Brain pericyte (primary cell): ENCODE data around the gene CFAP61.
"Not testable (repeated sequence)": the region's sequence is repeated elsewhere in the genome, so short reads cannot be mapped to it uniquely, and the experiment has no call there.

Source experiments
- DNase-seq: peaks from one replicate; pipeline ENCODE4 v3.0.0-alpha.2; 2012; ENCODE audit warnings: low read depth, low spot score

CFAP61 gene

DNA sequence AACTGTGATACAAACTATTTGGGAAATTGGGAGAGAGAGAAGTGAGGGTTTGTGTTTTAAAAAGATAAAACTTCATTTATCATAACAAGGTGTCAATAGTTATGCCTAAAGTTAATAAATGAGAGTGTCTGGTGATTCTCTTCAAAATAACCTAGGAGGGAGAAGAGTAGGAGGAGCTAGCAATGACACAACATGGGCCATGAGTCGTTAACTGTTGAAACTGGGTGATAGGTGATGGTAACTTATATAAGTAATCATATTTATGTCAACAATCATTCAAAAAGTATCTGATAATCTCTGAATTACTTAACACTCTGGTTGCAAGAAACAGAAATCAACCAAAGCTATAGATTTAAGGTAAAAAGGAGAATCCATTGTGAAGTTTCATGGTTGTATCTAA, 268.8 kb downstream of the CFAP61 start:
- DNase-seq: no peak

DNA sequence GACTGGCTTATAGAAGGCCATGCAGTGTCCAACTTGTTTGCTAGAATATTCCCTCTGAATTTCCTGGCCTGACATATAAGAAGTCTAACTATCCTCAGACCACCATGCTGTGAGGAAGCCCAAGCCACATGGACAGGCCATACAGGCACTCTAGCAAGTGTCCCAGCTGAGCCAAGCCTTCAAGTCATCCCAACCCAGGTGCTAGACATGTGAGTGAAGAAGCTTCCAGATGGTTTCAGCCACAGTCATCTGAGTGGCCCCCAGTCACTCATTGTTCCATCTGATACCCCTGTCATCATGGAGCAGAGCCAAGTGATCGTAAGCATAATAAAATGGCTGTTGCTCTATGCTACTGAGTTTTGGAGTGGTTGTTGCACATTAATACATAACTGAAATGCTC, 269.6 kb downstream of the CFAP61 start:
- DNase-seq: no peak

DNA sequence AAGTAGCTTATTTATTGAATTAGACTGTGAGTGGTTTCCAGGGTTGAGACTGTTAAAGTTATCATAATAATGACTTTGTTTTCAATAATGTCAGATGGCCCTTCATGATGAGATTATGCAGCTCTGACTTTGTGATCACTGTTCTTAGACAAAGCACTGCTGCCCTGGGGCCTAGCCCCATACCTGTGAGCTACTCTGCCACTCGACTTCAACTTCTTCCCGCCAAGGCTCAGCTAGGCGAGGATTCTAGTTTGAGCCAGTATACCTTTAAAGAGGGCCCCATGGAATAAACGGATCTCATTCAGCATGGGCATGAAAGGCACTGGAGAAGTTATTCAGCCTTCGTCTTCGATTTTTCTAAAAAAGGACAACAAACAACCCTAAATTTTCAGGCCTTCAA, 270.6 kb downstream of the CFAP61 start:
- DNase-seq: no peak

DNA sequence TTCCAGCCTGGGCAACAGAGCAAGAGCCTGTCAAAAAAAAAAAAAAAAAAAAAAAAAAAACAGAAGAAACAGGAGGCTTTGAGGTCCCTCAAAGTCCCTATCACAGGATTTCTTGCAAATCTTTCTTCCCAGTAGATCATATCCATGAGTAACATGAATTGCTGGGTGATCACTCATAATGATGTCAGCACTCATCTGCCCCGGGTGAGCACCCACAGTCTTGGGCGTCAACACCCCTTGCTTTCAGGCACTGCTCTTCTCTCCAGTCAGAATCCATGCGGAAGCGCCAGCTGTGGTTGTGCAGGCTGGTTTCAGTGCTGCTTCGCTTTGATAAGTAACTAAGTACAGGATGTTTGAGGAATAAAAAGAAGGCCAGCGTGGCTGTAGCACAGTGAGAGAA, 275.4 kb downstream of the CFAP61 start:
- DNase-seq: no peak

DNA sequence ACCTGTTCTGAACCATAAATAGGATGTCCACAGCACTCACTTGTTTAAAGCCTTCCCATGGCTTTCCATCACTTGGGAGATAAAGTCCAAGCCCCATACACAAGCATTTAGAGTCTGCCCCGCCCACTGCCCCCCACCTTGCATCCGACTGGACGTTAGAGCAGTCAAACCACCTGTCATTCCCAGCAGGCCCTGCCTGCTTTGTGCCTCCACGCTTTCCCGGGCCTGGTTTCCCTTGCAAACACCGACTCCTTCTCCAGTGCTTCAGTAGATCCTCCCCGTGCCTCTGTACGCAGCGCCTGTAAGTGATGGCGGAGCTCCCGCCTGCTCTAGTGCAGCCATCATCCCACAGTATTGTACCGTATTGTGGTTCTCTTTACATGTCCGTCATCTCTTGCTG, 277.2 kb downstream of the CFAP61 start:
- DNase-seq: no peak

DNA sequence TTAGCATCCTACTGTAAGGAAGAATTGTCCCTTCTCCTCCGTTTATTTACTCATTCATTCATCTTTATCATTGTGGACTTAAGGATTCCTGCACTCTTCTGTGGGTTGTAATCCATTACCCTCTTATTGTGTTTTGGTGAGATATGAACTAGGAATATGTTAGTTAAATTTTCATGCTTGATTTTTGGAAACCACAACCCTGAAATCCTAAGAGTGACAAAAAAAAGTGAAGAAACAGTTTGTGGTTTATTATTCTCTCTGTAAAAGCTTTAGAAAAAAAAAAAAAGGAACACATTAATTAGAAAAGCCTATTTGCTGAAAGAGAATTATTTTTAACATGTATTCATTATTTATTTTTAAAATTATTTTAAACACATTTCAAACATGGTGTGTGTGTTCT, 278.8 kb downstream of the CFAP61 start:
- no peak for DNase-seq

DNA sequence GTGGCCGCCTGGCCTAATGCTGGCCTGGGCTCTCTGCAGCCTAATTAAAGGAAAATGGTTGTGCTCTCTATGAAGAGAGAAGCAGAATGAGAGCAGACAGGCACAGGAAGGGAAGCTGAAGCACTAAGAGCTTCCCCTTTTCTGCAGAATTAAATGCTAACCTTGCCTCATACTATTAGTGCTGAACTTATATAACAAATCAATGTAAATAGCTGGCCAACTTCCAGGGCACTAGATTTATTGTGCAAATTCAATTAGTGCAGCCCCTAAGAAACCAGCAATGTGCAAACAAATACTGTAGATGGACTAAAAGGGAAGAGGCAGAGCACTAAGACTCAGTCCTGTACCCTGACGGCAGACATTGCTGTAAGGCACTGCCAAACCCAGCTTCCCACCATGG, 279.5 kb downstream of the CFAP61 start:
- DNase-seq: no peak

DNA sequence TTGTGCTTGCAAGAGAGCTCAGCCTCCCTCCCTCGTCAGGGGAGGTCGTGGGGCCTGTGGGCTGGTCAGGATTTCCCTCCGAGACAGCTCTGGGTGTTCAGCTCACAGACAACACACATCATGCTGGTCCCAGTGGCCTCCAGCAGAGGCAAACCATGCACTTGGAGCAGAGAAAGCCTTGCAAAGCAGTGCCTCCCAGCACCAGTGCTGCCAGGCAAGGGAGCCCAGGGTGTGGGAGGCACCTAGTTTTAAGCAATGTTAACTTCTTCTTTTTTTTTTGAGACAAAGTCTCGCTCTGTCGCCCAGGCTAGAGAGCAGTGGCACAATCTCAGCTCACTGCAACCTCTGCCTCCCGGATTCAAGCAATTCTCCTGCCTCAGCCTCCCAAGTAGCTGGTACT, 281.5 kb downstream of the CFAP61 start:
- DNase-seq: no peak

DNA sequence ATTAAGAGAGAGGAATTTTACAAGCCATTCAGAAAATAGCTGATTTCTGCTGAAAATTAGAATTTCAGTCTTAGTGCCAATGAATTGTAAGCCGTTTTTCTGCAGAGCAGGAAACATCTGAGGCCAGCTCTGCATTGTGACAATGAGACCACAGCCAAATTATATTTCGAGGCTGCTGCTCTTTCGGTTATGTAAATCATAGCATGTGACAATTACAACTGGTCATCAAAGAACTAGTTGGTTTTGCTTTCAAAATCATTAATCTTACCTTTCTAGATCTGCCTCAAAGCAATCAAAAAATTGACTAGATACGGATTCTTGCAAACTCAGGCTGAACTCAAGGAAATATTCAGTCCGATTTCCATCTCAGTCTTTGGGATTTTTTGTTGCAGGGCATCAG, 282.2 kb downstream of the CFAP61 start:
- DNase-seq: no peak

DNA sequence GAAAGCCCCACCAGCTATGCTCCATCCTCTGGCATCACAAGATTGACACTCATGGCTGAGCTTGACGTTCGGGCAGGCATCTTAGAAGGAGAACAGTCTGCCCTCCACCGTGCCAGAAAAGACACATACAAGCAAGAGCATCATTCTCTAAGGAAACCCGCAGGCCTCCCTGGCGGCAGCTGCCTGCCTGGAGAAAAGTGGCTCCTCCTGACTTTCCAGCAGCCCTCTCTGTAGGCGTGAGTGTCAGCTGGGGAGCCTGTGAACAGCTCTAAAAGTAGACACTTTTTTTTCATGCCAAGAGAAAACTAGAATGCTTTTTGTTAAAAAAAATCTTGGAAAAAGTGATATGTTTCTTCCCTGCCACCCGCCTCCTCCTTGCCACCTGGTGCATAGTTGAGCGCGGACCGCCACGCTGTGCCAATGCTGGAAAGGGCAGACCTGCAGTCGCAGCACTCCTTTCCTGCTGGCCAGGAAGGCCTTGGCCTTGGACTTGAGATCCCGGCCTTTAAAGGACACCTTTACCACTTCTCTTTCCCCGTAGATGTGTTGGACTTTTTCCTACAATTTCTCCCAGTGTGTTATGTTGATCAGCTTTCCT, 285.9 kb downstream of the CFAP61 start:
- no peak for DNase-seq

DNA sequence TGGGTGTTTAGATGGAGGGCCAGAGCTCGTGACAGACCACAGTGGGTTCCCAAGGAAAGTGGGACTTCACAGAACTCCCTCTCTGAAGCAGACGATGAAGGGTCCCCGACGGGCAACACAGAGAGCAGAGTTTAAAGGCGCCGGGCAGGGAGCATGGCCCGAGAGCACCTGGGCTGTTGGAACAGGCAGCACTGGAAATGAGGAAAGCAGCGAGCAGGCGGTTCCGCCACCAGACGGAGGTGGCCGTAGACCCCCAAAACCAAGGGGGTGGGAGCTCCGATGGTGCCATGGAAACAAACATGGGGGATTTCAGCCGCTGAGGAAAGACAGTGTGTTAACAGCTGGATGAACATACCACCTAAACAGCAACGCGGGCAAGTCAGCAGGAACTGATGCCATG, 288.1 kb downstream of the CFAP61 start:
- no peak for DNase-seq

DNA sequence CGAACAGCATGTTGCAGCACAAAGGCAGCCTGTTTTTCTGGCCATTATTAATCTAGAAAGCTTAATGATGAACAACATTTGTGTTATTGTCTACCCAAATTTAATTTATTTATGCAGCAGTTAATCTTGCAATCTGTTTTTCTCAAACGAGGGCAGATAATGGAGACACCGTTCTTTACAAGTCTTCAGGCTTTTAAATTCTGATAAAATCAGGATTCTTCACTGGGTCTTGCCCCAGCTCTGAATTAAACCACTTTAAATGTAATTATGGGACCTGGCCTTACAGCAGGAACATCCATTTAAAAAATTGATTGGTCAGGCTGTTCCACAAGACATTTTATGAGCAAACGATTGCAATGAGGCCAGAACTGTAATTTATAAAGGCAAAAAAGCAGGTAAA, 289.0 kb downstream of the CFAP61 start:
- no peak for DNase-seq

DNA sequence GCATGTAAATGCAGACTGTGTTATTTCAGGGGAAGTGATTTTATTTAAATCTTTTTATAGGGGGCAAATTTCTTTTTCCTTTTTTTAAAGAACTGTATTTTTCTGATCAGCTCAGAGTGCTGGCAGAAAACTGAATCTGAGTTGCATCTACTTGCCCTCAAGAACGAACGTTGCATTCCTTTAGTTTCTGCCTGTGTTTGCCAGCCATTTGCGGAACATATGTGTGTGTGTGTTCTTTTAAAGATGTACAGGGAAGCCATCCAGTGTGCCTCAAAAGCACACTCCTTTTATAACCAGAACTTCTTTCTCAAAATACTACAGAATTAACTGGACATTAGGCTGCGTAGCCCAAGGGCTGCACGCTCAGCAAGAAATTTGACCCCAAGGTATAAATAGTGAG, 289.7 kb downstream of the CFAP61 start:
- no peak for DNase-seq

DNA sequence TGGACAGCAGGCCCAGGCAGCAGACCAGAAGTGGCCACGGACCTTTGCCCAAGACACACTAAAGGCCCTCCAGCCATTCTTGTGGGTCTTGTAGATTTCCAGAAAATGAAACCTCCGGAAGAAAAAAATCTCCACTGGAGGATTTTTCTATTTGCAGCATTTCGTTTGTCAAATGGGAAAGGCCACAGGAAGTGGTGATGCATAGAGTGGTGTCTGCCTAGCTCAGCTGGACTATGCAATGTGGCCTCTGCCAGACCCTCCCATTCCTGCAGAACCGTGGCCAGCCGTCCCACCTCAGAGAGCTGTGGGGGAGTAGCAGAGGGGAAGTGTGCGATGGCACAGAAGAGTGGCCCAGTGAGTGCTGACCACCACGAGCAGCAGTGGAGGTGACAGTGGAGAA, 291.6 kb downstream of the CFAP61 start:
- DNase-seq: no peak

DNA sequence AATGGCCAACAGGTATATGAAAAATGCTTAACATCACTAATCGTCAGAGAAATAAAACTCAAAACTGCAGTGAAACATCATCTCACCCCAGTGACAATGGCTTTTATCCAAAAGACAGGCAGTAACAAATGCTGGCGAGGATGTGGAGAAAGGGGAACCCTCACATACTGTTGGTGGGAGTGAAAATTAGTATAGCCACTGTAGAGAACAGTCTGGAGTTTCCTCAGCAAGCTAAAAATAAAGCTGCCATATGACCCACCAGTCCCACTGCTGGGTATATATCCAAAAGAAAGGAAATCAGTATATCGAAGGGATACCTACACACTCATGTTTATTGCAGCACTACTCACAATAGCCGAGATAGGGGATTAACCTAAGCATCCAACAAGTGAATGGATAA, 292.1 kb downstream of the CFAP61 start:
- DNase-seq: no peak

DNA sequence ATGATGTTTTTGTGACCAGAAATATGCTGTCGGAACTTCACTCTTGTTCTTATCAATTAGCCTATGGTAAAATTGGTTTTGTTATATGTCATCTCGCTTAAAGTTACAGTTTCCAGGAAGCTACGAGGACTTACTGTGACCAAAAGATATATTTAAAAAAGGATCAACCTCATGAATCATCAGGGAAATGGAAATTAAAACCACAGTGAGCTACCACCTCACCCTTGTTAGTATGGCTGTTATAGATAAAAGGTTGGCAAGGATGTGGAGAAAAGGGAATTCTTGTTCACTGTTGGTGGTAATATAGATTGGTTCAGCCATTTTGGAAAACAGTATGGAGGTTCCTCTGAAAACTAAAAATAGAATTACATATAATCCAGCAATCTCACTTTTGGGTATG, 301.2 kb downstream of the CFAP61 start:
- no peak for DNase-seq

DNA sequence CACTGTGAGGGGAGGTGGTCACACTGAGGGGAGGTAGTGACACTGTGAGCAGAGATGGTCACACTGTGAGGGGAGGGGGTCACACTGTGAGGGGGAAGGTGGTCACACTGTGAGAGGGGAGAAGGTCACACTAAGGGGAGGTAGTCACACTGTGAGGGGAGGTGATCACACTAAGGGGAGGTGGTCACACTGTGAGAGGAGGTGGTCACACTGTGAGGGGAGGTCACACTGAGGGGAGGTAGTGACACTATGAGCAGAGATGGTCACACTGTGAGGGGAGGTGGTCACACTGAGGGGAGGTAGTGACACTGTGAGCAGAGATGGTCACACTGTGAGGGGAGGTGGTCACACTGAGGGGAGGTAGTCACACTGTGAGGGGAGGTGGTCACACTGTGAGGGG, 303.2 kb downstream of the CFAP61 start:
- not testable (repeated sequence) for DNase-seq

DNA sequence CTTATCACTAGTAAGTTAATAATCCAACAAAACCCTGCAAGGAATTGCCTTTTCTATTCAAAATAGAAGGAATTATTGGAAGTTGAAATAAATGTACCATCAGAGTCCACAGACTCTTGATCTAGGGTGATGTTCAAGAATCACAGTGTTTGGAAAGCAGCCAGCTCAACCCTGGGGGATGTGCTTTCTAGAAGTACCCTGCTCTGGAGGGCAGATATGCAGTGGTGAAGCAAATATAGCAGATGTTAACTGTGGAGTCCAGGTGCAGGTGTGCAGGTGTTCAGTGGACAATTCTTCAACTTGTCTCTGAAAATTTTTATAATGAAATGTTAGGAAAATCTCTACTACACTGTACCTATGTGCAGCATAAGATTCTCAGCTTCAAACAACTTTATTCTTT, 306.5 kb downstream of the CFAP61 start:
- DNase-seq: no peak

DNA sequence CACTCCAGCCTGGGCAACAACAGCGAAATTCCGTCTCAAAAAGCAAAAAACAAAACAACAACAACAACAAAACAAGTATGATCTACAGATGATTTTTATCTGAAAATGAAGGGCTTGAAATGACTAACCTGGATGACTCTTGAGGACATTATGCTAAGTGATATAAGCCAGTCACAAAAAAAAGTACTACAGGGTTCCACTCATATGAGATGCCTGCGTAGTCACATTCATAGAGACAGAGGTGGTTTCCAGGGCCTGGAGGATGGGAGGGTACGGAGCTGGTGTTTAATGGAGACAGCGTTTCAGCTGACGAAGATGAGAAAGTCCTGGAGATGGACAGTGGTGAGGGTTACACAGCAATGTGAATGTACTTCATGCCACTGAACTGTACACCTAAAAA, 307.3 kb downstream of the CFAP61 start:
- DNase-seq: no peak

DNA sequence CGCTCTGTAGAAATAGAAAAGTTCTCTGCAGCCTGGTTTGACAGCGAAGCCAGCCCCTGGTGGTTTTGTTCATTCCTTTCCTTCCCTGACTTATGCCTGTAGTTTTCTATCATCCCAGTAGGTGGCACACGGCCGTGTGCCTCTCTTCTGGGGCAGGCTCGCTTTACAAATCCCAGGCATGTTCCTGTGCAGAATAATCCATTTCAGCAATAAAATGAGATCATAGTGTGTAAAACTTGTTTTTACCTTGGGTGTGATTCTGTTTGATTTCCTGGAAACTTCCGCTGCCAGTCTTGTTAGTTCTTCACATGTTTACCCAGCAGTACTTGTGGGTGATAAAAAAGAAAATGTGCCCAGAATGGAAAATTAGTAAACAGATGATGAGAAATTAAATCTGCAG, 308.1 kb downstream of the CFAP61 start:
- DNase-seq: no peak

DNA sequence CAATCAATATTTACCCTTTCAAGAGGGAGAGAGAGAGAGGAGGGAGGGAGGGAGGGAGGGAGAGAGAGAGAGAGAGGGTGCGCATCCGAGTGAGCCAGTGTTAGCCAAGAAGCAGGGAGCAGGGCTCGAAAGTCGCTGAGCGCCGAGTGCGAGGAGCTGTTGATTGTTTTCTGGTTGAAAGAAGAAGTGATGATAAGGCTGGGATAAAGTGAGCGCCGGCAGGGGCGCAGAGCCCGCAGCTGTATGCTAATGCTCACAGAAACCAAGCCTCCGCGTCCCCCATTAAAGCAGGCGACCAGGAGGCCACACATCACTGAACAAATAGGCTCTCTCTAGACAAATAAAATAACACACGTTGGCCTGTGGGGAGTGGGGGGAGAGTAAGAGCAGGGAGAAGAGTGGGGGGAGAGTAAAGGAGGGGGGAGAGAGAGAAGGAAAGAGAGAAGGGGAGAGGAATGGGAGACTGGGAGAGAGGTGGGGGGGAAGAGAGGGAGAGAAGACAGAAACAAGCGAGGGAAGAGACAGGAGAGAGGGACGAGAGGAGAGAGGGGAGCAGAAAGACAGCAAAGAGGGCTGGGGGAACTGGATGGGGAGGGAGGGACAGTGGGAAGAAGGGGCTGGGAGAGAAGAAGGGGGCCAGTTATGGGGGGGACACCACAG, 310.6 kb downstream of the CFAP61 start:
- DNase-seq: no peak

DNA sequence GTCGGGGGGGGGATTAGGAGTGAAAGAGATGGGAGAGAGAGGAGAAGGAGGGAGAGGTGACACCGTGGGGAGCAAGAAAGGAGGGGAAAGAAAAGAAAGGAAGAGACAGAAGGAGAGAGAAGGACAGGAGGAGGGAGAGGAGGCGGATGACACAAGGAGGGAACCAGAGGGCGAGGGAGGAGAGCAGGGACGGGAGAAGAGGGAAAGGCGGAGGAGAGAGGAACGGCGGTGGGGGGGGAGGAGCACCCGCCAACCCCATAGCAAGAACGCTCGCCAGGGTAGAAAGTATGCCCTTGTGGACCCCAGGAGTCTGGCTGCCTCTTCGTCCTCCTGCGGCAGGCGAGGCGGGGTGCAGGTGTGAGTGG, 311.1 kb downstream of the CFAP61 start:
- DNase-seq: no peak

DNA sequence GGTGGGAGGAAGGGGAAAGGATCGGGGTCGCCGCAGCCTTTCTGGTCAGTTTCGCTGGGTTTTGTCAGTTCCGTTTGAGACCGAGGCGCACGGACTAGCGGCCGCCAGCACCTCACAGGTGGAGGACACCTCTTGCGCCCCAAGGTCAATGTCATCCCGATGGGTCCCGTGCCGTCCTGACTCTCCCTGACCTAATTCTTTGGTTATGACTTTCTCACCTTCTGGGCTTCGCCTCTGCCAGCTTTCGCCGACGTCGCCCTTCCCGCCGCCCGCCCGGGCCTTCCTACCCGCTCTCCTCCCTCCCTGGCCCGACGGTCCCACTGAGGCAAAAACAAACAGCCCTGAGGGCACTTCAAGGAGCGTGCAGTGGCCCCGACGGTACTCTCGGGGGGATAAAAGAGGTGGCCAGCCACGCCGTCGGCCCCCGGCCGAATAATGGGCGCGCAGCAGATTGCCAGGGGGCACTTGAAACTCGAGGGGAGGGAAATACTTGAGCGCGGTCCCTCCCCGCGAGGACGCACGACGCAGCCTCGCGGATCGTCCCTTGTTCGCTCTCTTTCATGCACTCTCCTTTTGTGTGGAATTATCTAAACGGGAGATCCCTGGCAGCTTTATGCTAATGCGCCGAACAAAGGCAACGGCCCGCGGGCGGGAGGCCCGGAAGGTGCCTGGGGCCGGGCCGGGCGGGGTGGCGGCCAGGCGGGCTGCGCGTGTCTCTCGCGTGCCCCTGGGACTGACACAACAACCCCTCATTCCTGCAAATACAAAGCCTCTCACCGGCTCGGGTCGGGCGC, 311.7 kb downstream of the CFAP61 start:
- no peak for DNase-seq
